Hepatic stellate cell (primary cell): Measurements from ENCODE around the gene EPB41L5.
"Not testable (repeated sequence)": the region's sequence is repeated elsewhere in the genome, so short reads cannot be mapped to it uniquely, and the experiment has no call there.

Experiments used
- DNase-seq: peaks from one replicate; pipeline ENCODE4 v3.0.0; 2011; ENCODE audit warnings: low spot score

Gene EPB41L5

DNA sequence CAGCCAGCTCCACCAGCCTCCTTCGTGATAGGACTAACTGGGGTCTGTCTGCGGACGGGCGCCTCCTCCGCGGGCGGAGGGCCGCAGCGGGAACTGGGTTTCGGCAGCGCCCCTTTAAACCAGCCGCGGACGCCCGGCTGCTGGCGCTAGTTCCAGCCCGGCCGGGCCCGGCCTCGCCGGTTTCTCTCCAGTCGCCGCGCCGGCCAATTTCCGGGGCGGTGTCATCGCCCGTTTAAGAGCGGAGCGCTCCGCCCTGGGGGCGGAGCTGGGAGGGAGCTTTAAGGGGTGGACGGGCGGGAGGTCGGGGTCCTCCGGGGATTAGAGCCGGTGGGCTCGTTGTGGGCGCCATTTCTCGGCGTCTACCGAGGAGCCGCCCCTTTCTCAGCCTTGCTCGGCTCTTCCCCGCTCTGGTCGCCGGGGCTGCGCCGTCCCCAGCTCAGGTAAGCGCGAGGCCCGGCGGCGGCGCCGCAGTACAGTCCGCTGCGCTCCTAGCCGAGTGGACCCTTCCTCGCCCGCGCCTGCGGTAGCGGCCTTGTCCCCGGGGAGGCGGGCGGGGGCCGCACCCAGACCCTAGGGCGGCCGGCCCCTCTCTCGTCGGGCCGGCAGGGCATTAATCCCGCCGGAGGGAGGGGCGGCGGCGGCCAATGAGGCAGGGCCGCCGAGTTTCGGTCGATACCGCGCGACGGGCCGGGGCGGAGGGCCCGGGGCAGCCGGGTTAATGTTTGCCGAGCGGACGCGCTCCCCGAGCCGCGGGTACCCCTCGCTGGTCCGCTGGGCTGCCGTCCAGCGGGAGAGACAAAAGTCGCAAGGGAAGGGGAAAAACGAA, at the start of gene EPB41L5:
TSS of gene EPB41L5 (plus strand) at position 307 of the 826 bp plus-strand sequence. CDS start 6,008 bp downstream, outside the sequence.
- peak; percentile 89 for DNase-seq

DNA sequence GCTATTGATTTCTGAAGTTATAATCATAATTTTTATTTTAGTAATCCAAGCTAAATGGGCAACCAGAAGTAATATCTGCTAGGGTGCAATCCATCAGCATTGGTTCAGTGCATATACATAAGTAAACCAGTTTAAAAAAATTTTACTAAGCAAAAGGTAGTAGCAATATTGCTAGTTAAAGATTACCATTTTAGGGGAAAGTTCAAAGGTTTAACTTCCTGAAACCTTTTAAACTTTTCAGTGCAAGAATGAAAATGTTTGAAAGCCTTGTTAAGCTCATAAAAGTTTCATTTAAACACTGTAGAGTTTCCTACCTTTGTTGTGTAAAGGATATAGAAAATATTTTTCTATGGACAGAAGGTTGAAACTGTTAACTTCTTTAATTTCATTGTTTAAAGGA, 31.0 kb upstream of the EPB41L5 start:
- DNase-seq: no peak

DNA sequence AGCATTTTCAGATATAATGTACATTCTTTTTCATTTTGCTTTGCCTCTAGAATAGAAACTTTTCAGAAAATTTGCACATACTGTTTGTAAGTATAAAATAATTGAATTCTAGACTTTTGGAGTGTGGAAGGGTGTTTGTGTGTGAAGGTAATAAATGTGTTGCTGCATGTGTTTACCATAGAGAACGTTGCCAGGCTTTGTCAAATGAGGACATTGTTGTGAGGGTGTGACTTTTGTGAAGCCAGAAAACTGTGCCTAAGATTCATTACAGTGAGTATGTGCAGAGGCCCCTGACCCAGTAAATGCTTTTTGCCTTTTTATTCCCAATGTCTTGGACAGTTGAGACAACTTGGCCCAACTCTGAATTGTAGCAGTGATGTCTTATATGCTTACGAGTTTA, 30.4 kb upstream of the EPB41L5 start:
- no peak for DNase-seq

- no peak for DNase-seq
Observed at GRCh38 chr2:119983108-119983507, 29.8 kb upstream of the EPB41L5 start.

GRCh38 chr2:119996148-119996547, 16.7 kb upstream of the EPB41L5 start:
- no peak for DNase-seq

DNA sequence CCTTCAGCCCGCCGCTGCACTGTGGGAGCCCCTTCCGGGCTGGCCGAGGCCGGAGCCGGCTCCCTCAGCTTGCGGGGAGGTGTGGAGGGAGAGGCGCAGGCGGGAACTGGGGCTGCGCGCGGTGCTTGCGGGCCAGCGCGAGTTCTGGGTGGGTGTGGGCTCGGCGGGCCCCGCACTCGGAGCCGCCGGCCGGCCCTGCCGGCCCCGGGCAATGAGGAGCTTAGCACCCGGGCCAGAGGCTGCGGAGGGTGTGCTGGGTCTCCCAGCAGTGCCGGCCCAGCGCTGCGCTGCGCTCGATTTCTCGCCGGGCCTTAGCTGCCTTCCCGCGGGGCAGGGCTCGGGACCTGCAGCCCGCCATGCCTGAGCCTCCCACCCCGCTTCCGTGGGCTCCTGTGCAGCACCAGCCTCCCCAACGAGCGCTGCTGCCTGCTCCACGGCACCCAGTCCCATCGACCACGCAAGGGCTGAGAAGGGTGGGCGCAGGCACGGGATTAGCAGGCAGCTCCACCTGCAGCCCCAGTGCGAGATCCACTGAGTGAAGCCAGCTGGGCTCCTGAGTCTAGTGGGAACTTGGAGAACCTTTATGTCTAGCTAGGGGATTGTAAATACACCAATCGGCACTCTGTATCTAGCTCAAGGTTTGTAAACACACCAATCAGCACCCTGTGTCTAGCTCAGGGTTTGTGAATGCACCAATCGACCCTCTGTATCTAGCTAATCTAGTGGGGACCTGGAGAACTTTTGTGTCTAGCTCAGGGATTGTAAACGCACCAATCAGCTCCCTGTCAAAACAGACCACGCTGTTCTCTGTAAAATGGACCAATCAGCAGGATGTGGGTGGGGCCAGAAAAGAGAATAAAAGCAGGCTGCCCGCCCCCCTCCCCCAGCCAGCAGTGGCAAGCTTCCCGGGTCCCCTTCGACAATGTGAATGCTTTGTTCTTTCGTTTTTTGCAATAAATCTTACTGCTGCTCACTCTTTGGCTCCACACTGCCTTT, 15.7 kb upstream of the EPB41L5 start:
- not testable (repeated sequence) for DNase-seq

DNA sequence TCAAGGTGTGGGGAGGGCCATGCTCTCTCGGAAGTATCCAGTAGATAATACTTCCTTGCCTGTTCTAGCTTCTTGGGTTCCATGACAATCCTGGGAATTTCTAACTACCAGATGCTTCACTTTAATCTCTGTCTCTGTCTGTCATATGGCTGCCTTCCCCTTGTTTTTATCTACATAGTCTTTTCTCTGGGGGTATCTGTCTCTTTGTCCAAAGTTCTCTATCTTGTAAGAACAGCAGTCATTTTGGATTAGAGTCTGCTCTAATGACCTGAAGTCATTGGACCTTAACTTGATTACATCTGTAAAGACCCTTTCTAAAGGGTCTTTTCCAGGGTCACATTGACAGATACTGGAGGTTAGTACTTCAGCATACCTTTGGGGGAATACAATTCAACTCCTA, 11.4 kb upstream of the EPB41L5 start:
- no peak for DNase-seq

- DNase-seq: no peak
Observed at GRCh38 chr2:120004254-120004653, 8.6 kb upstream of the EPB41L5 start.

- no peak for DNase-seq
Observed at GRCh38 chr2:120005834-120006521, 6.9 kb upstream of the EPB41L5 start.

- DNase-seq: no peak
Observed at GRCh38 chr2:120007851-120008250, 5.0 kb upstream of the EPB41L5 start.

GRCh38 chr2:120012363-120012762, 514 bp upstream of the EPB41L5 start:
- no peak for DNase-seq

GRCh38 chr2:120013597-120014223, 833 bp downstream of the EPB41L5 start:
- DNase-seq: no peak

DNA sequence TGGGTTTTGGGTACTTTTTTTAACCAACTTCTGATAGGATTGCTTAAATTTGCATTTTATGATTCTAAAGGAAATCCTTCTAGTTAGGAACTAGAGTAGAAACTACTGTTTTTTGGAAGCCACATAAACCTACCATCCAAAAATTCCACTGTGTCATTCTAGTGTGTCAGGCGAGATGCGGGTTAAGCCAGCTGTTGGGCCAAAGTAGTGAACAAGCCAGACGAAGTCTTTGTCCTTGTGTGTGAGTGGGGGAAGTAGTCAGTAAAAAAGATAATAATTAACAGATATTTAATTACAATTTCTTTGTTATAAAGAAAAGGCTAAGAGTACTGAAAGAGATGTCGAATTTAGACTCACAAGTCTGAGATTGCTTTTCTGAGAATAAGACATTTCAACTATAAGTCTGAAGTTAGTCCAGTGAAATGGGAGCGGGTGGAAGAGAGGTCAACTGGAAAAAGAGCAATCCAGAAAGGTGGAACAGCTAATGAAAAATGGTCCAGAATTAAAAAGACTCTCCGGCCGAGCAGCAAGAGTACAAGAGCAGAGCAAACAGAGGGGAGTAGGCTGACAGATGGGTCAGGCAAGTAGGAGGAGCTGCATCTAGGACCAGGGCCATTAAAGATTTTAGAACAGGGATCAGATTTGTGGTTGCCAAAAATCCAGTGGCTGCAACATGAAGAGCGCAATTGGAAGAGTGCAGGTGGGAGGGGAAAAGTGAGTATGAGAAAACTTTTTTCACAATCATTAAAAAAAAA, 1.5 kb downstream of the EPB41L5 start:
- no peak for DNase-seq

DNA sequence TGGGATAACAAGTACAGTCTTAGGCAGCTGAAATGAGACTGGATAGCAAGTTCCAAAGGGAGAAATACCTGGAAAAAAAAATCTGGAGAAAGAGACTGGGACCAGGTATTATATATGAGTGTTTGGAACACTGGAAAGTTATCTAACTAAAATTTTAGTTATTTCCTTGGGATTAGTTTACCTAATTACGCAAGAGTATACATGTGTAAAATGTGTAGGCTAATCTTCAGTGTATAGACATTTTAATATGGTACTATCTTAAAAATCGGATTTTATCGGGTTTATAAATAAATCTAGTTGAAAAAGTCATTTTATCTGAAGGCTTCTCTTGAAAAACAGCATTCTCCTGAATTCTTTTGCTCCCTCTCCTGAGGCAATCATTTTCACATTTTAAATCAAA, 3.9 kb downstream of the EPB41L5 start:
- DNase-seq: no peak

DNA sequence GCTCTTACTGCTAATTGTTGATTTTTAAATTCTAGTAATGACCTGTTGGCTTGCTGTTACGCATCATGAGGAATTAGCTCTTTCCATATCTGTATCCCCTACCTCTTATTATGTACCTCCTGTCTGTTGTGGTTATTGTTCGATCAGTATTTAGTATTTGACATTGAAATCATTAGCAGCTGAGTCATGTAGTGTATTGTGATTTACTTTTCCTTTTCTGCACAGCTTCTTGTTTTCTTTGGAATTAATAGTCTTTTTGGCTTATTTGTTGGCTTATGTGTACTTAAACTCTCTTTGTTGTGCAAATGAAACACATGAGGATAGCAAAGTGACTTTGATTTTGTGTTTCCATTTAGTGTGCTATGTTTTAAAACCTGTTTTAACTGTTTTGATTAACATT, 4.3 kb downstream of the EPB41L5 start:
- DNase-seq: no peak

DNA sequence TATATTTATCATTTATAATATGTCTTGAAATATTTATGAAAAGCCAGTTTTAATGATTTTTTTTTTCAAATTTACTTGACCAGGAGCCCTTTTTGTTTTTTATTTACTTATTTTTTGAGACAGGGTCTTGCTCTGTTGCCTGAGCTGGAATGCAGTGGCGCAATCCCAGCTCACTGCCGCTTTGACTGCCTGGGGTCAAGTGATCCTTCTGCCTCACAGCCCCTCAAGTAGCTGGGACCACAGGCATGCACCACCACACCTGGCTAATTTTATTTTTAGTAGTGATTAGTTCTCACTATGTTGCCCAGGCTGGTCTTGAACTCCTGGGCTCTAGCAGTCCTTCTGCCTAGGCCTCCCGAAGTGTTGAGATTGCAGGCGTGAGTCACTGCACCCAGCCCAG, 5.7 kb downstream of the EPB41L5 start:
- no peak for DNase-seq

DNA sequence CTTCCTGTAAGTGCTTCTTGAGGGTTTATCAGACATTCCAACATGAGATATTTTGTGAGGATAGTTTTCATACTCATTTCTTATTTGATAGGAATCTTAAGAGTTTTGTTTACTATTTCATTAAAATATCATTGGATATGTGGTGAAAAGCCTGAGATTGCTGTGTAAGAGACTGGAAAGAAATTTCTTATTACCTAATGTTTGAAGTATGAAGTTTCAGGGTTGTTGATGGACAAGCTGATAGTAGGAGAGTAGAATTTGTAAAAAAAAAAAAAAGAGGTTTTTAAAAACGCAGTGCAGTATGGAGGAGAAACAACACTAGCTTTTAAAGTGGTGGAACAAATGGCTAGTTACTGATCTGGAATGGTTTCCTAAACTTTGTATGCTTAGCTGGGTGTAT, 7.7 kb downstream of the EPB41L5 start:
- DNase-seq: no peak

DNA sequence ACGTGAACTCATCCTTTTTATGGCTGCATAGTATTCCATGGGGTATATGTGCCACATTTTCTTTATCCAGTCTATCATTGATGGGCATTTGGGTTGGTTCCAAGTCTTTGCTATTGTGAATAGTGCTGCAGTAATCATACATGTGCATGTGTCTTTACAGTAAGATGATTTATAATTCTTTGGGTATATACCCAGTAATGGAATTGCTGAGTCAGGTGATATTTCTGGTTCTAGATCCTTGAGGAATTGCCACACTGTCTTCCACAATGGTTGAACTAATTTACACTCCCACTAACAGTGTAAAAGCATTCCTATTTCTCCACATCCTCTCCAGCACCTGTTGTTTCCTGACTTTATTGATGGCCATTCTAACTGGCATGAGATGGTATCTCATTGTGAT, 9.6 kb downstream of the EPB41L5 start:
- not testable (repeated sequence) for DNase-seq

- no peak for DNase-seq
Observed at GRCh38 chr2:120026890-120027289, 14.0 kb downstream of the EPB41L5 start.

DNA sequence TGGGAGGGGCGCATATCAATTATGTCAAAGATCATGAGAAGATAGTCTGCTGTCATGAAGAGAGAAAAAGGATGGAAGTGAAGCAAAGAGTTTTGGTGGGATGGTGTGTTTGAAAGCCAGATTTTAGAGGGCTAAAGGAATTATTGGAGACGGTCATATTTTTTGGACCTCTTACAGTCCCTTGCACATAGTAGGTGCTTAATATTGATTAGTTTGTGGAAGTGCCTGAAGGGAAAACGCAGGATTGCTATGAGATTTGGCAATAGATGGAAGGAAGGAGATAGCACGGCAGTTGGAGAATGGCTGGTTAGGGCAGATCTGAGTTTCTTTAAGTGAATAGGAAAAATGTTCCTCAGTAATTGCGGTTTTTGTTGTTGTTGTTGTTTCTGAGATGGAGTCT, 15.9 kb downstream of the EPB41L5 start:
- no peak for DNase-seq
